GM18526 (cell line): Measurements from ENCODE around the gene MNAT1.

Experiments used
- POLR2A ChIP-seq: IDR thresholded peaks from 3 replicates; pipeline ENCODE4 v1.6.1; 2011; ENCODE audit not compliant: insufficient read length; ENCODE audit errors: extremely low read depth

MNAT1 gene

GRCh38 chr14:60734465-60735242 lies at the start of gene MNAT1:
Gene MNAT1 (plus strand): TSS chr14:60734761. CDS start chr14:60734863, 102 bp downstream.
- peak; percentile 83 for TF ChIP-seq POLR2A

- no peak for TF ChIP-seq POLR2A
These were observed 47.7 kb upstream of the MNAT1 start for GRCh38 chr14:60686865-60687264.

DNA sequence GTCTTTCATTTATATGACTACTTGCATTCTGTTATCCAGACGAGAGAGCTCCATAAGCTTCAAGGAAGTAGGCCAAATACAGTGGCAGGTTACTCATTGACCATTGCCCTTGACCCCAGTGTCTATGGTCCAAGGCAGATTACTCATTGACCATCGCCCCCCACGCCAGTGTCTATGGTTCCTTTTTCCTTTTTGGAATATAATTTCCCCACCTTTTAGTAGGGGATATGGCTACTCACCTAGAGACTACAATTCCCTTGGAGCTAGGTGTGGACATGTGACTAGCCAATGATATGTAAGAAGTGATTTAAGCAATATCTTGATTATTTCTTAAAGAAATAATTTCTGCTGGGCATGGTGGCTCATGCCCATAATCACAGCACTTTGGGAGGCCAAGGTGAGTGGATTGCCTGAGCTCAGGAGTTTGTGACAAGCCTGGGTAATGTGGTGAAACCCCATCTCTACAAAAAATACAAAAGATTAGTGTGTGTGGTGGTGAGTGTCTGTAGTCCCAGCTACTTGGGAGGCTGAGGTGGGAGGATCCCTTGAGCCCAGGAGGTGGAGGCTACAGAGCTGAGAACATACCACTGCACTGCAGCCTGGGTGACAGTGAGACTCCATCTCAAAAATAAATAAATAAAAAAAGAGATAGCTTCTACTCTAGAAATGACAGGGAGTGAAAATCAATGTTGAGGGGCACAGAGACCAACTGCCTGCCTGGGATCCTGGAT lies 43.0 kb upstream of the MNAT1 start:
- TF ChIP-seq POLR2A, result no peak

- no peak for TF ChIP-seq POLR2A
These were observed 39.2 kb upstream of the MNAT1 start for GRCh38 chr14:60695327-60695726.

DNA sequence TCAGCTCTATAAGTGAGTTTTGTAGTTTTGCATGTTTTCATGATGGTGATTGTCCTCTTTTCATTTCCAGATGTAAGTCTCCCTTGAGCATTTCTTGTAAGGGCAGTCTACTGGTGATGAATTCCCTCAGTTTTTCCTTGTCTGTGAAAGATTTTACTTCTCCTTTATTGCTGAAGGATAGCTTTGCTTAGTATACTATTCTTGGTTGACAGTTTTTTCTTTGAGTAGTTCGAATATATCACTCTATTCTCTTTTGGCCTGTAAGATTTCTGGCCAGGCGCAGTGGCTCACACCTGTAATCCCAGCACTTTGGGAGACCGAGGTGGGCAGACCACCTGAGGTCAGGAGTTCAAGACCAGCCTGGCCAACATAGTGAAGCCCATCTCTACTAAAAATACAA lies 34.0 kb upstream of the MNAT1 start:
- no peak for TF ChIP-seq POLR2A

DNA sequence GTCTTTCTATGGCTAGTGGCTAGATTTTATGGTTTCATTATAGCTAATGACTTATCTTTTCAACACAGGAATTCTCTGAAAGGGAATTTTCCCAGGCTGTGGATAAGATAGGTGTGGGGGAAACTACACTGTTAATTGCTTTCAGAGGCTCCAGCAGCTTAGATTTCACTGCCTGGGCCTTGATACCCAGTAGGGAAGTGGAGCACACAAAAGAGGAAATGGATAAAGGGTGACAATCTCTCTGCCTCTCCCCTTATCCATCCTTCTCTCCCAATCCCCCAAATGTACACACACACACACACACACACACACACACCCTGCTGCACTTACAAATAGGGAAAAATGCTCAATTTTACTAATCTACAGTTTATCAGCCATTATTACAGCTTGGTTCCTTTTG lies 29.5 kb upstream of the MNAT1 start:
- TF ChIP-seq POLR2A, result no peak

DNA sequence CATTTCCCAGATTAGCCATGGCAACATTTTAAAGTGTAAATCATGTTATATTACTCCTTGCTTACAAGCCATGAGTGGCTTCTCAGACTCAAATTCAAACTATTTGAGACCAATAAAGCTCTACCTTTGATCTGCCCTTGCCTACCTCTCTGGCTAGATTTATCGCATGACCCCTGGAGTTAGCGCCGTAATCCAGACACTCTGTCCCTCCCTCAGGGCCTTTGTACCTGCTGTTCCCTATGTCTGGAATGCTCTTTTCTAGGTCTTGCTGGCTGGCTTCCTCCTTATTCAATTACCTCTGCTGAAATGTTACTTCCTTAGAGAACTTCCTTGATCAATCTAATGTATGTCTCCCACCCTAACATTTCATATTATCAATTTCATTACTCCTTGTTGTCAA lies 26.7 kb upstream of the MNAT1 start:
- TF ChIP-seq POLR2A, result no peak

- no peak for TF ChIP-seq POLR2A
These were observed 24.1 kb upstream of the MNAT1 start for GRCh38 chr14:60710494-60710893.

- no peak for TF ChIP-seq POLR2A
These were observed 21.0 kb upstream of the MNAT1 start for GRCh38 chr14:60713513-60713912.

- no peak for TF ChIP-seq POLR2A
These were observed 14.2 kb upstream of the MNAT1 start for GRCh38 chr14:60720391-60720790.

DNA sequence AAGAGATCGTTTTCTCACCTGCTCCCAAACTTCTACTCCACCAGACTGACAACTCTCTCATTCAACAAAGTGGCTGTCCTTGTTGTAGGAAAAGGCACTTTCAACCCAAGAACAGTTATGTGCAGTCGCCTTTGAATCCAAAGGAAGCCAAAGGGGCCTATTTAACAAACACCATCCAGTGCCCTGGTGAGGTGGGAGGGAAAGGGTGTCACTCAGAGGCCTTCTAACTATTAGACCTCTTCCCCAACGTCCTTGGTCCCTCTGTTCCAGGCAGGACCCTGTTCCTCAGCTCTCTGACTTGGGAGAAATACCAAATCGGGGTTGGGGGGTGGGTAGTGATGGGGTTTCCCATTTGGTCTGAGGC lies 13.6 kb upstream of the MNAT1 start:
- no peak for TF ChIP-seq POLR2A

DNA sequence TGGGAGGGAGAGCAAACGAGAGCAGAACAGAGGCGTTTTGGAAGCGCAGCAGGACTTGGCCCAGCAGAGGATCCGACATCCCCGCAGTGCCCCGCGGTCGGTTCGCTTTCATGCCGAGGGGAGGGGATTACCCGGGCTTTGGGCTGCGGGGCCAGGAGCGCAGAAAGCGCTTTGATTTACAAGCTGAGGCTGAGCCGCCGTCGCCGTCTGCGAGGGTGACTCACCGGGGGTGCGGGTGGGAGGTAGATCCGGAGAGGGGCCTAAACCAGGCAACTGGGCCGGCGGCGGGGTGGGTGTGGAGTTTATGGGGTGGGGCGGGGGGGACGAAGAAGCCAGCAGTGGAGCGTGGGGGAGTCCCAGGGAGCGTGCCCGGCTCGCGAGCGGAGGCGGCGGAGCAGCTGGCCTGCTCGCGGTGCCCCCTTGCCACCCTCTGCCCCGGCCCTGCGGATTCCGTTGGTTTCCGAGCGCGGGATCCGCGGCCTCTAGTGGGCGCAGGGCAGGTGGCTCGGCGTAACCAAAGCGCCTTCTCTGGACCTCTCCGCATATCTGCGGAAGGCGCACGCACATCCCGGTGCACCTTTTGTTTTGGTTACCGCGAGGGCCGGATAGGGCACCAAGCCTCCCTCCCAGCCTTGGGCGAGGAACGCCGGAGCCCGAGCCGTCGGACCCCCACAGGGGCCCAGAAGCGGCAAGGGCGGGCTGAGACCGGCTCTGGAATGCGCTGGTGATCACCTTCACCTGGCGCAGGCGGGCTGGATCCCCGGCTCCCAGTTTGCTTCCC lies 13.0 kb upstream of the MNAT1 start:
- no peak for TF ChIP-seq POLR2A

DNA sequence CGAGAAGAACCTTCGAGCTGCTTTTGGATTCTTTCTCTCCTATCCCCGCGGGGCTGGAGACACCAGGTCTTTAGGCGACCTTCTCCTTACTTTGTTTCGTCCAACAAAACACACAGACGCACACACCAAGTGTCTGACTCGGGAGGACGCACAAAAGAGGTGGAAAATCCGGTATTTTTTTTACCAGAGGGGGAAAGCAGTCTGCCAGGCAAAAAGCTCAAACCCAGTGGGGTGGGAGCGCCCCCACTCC lies 12.5 kb upstream of the MNAT1 start:
- TF ChIP-seq POLR2A, result no peak

DNA sequence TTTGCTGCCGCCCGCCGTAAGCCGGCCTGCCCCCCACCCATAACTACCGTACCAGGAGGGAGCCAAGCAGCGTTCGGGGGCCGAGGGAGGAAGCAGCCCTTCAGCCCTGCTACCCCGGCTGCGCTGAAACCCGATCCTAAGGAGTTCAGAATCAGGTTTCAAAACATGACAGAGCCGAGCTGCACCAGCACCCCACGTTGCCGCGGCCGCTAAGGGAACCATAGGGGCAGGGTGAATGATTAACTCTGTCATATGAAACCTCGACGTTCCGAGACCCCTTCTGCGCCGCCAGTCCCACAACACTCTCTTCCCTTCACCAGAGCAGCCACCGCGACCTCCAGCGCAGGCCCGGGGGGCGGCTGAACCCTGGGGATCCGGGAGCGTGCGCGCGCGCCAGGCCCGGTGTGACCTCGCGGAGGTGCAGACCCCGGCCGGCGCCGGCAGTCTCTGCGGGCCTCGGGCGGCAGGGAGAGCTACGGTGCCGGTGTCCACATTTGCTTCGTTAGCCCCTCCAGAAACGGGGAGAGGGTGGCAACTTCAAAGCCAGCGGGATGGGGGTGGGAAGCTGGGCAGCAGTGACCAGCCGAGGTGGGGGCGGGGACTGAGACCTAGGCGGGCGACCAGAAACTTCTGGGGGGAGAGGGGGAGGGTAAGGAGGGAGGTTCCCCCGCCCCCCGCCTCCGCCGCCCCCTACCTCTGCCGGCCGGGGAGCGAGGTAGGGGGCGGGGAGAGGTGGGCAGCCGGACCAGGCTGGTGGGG lies 12.0 kb upstream of the MNAT1 start:
- no peak for TF ChIP-seq POLR2A

- no peak for TF ChIP-seq POLR2A
These were observed 11.2 kb upstream of the MNAT1 start for GRCh38 chr14:60723116-60723906.

- TF ChIP-seq POLR2A, result peak; percentile 24
These were observed 10.5 kb upstream of the MNAT1 start, which contains the start of gene SIX4 for GRCh38 chr14:60723907-60724618. Gene SIX4 (minus strand): TSS chr14:60724351. CDS start chr14:60724074, 277 bp downstream.
